Neuron (in vitro differentiated cells): Measurements from ENCODE around the gene ZNF182.
"Not testable (repeated sequence)": the region's sequence is repeated elsewhere in the genome, so short reads cannot be mapped to it uniquely, and the experiment has no call there.

Experiments used
- H2AFZ ChIP-seq: one replicate; pipeline ENCODE4 v1.6.1; 2013; ENCODE audit warnings: low read depth, mild to moderate bottlenecking, inconsistent platforms, low read length, moderate library complexity
- H3K27me3 ChIP-seq: one replicate; pipeline ENCODE4 v1.6.1; 2013; ENCODE audit warnings: low read length; ENCODE audit not compliant: insufficient read depth
- H3K36me3 ChIP-seq: one replicate; pipeline ENCODE4 v1.6.1; 2013; ENCODE audit warnings: low read length; ENCODE audit not compliant: insufficient read depth
- H3K4me1 ChIP-seq: one replicate; pipeline ENCODE4 v1.6.1; 2013; ENCODE audit warnings: low read length; ENCODE audit not compliant: insufficient read depth
- H3K4me3 ChIP-seq: 2 replicates; pipeline ENCODE4 v1.5.1; 2013; ENCODE audit warnings: mild to moderate bottlenecking, low read length, moderate library complexity
- H3K9me3 ChIP-seq: one replicate; pipeline ENCODE4 v1.6.1; 2013; ENCODE audit warnings: low read length

The ZNF182 gene

DNA sequence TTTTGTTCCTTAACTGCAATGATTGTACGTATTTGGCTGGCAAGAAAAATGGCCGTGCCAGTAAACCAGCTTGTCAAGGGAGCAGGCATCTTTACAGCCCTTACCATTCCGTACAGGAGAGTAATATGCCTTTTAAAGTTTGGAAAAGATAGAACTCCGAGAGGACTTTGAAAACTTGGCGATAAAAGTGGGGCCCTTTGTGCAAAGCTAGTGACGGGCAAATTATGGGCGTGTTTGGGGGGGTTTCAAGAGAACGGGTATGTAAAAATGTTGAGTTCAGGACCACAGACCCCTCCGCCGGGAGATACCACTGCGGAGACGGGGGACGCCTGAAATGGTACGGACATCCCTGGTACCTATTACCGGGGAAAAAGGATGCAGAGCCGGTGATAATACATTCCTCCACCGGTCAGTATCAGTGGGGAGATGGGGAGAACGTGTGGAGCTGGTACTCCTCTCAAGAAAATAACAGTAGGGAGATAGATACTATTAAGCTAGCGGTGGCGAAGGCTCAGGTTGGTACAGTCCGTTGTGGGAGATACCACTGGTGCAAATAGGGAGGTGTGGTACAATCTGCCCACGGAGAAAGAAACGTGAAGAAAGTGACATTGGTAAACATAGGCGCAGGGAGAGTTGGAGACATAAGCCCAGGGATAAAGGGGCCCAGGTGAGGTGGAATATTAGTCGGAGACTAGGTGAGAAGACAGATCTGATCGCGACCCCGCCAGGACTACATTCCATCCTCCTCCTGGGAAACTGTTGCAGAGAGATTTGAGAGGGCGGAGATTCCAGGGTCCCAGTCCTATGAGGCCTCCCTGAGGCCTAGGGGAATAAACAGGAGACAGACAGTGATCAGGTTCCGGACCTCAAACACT lies 17.5 kb upstream of the ZNF182 start:
- peak overlapping the region; percentile 92 for H2AFZ ChIP-seq
- peaks cover 2% of the 10 kb centered on the region for H3K9me3 ChIP-seq
- H3K4me3 ChIP-seq = peak overlapping the region; percentile 96
- no peaks in the 10 kb centered on the region for H3K4me1 ChIP-seq
- H3K36me3 ChIP-seq = no peaks in the 10 kb centered on the region
- no peaks in the 10 kb centered on the region for H3K27me3 ChIP-seq

DNA sequence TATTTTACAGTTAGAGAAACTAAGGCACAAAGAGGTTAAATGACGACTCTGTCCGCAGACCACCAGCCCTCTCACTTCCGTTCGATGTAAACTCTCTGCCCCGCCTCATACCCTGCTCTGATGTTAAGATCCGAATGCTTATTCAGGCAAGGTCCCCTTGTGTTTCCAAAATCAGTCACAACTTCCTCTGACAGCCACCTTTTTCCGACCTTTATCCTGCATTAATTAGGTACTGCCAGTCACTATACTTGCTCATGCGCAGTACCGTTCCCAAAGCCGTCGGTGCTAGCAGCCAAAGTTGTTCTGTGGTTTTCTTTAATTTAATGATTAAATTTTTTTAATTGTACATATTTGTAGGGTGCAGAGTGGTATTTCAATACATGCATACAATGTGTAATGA lies 16.7 kb upstream of the ZNF182 start:
- not testable (repeated sequence) for H3K27me3 ChIP-seq, H3K4me1 ChIP-seq, H3K36me3 ChIP-seq, H3K4me3 ChIP-seq, H3K9me3 ChIP-seq
- H2AFZ ChIP-seq = peak overlapping the region; percentile 92

GRCh38 chrX:48019892-48020291 lies 16.1 kb upstream of the ZNF182 start:
- not testable (repeated sequence) for H3K4me3 ChIP-seq, H3K4me1 ChIP-seq, H3K27me3 ChIP-seq, H3K9me3 ChIP-seq, H3K36me3 ChIP-seq, H2AFZ ChIP-seq

- not testable (repeated sequence) for H3K9me3 ChIP-seq, H2AFZ ChIP-seq, H3K4me3 ChIP-seq, H3K36me3 ChIP-seq, H3K4me1 ChIP-seq, H3K27me3 ChIP-seq
Measured at GRCh38 chrX:48016583-48017310, 13.0 kb upstream of the ZNF182 start.

DNA sequence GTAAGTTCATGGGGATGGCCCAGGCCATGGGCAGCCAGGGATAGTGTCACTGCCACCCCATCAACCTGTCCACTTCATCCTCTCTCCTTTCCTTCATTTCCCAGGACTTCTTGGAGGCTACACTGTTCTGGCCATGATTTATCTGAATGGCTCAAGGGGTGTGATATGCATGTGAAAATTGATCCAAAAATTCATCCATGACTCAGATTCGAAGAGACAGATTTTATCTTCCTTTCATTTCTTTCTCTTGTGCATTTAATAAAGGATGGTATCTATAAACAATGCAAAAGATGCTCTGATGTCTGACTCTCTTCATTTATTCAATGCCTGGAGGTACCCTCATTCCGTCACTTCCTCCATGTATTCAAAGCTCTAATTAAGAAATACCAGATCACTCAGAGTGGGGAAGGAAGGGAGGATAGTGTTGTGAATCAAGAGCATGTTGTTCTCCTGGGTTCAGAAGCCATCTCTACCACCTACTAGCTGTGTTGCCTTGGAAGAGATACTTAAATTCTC lies 5.7 kb upstream of the ZNF182 start:
- not testable (repeated sequence) for H3K9me3 ChIP-seq, H2AFZ ChIP-seq, H3K4me3 ChIP-seq

GRCh38 chrX:48006688-48007087 lies 2.9 kb upstream of the ZNF182 start, which contains the start of gene SPACA5:
TSS of gene SPACA5 (plus strand) at chrX:48006988. CDS start at chrX:48007803, 815 bp downstream.
- H3K9me3 ChIP-seq, H2AFZ ChIP-seq, H3K36me3 ChIP-seq, H3K4me3 ChIP-seq, H3K27me3 ChIP-seq, H3K4me1 ChIP-seq: not testable (repeated sequence)

More for the DNA sequence above, 5.7 kb upstream of the ZNF182 start:
- not testable (repeated sequence) for H3K36me3 ChIP-seq, H3K27me3 ChIP-seq, H3K4me1 ChIP-seq

DNA sequence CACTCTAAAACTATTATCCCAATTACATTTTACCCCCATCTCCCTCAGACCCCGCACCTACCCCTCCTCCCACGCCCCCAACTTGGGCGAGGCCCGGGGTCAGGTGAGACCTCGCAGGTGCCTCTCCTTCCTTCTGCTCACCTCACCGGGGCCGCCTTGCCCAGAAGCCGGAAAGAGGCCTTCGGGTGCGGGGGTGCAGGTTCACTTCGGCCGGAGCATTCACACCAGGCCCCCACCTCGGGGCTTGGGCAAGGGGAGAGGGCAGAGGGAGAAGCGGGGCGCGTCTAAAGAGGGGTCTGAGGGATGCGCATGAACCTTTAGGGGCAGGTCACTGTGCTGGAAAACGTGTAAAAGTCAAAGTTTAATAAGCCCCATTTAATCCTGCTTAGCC lies 427 bp downstream of the ZNF182 start:
- Histone ChIP-seq H3K36me3 (peaks cover 7% of the 10 kb centered on the region), H3K4me3 (peak overlapping the region; percentile 64), H3K9me3 (no peaks in the 10 kb centered on the region), H2AFZ (peak overlapping the region; percentile 27), H3K4me1 (no peaks in the 10 kb centered on the region), H3K27me3 (no peaks in the 10 kb centered on the region)

DNA sequence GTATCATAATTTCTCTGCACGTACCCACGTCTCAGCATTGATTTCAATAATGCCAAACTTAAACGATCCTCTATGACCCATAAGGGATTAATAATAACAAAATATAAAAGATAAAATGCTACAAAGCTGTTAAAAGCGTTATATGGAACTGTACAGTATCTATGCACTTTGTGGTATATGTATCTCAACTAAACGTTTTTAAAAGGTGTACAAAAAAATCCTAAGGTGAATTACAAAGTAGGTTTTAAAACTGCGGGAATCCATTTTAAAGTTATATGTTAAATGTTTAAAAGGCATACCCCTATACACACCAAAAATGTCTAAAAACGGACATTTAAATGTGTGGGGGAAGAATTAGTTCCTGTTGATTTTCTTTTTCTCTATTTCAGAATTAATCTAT lies 860 bp downstream of the ZNF182 start:
- peaks cover 7% of the 10 kb centered on the region for H3K36me3 ChIP-seq
- H2AFZ ChIP-seq = no peak overlapping the region
- H3K27me3 ChIP-seq = no peaks in the 10 kb centered on the region
- no peaks in the 10 kb centered on the region for H3K9me3 ChIP-seq
- no peaks in the 10 kb centered on the region for H3K4me1 ChIP-seq
- peak overlapping the region; percentile 64 for H3K4me3 ChIP-seq

- H3K9me3 ChIP-seq = no peaks in the 10 kb centered on the region
- no peak overlapping the region for H3K4me3 ChIP-seq
- H3K27me3 ChIP-seq = no peaks in the 10 kb centered on the region
- H3K4me1 ChIP-seq = no peaks in the 10 kb centered on the region
- no peak overlapping the region for H2AFZ ChIP-seq
- H3K36me3 ChIP-seq = peaks cover 7% of the 10 kb centered on the region
Measured at GRCh38 chrX:48002319-48002718, 1.5 kb downstream of the ZNF182 start.

DNA sequence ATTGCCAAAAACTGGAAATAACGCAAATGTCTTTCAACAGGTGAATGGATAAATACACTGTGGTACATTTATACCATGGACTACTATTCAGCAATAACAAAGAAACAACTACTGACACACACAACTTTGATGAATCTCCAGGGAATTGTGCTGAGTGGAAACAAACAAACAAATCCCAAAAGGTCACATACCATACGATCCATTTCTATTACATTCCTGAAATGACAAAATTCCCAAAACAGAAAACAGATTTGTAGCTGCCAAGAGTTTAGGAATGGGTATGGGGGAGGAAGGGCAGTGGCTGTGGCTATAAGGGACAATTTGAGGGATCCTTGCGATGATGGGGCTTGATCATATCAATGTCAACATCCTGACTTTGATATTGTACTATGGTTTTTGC lies 2.5 kb downstream of the ZNF182 start:
- Histone ChIP-seq H3K4me3 (no peak overlapping the region), H3K4me1 (no peaks in the 10 kb centered on the region), H3K9me3 (no peaks in the 10 kb centered on the region), H2AFZ (no peak overlapping the region), H3K36me3 (peaks cover 7% of the 10 kb centered on the region), H3K27me3 (no peaks in the 10 kb centered on the region)

DNA sequence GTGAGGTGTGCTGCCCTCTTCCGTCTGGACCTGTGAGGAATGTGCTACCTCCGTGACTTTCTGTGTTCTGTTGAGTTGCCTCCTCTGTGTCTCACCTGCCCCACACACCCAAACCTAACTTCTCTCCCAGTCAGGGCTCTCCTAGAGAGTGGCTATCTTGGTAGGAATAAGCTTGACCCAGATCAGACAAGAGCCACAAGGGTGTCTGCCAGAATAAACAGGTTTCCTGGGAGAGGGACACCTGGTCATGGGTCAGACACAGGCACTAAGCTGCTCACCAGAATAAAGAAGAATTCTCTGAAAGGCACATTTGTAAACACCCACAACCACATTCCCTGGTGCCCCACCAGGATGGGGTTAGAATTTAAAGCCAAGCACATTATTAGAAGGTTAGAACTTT lies 11.1 kb downstream of the ZNF182 start:
- Histone ChIP-seq H3K4me1 (no peaks in the 10 kb centered on the region), H3K27me3 (no peaks in the 10 kb centered on the region), H3K36me3 (peaks cover 3% of the 10 kb centered on the region), H2AFZ (no peak overlapping the region), H3K9me3 (peaks cover 15% of the 10 kb centered on the region), H3K4me3 (no peak overlapping the region)

- Histone ChIP-seq H3K4me1 (no peaks in the 10 kb centered on the region), H3K36me3 (peaks cover 7% of the 10 kb centered on the region), H3K9me3 (peaks cover 19% of the 10 kb centered on the region), H3K27me3 (no peaks in the 10 kb centered on the region), H2AFZ (no peak overlapping the region), H3K4me3 (no peak overlapping the region)
Measured at GRCh38 chrX:47992095-47992380, 11.8 kb downstream of the ZNF182 start.

GRCh38 chrX:47991263-47992094 lies 12.3 kb downstream of the ZNF182 start:
- H3K4me3 ChIP-seq = no peak overlapping the region
- no peaks in the 10 kb centered on the region for H3K27me3 ChIP-seq
- H3K36me3 ChIP-seq = peaks cover 7% of the 10 kb centered on the region
- no peaks in the 10 kb centered on the region for H3K4me1 ChIP-seq
- peaks cover 22% of the 10 kb centered on the region for H3K9me3 ChIP-seq
- no peak overlapping the region for H2AFZ ChIP-seq
